ENCODE data around the gene ZFYVE28.

- TF ChIP-seq, protein P1, sequence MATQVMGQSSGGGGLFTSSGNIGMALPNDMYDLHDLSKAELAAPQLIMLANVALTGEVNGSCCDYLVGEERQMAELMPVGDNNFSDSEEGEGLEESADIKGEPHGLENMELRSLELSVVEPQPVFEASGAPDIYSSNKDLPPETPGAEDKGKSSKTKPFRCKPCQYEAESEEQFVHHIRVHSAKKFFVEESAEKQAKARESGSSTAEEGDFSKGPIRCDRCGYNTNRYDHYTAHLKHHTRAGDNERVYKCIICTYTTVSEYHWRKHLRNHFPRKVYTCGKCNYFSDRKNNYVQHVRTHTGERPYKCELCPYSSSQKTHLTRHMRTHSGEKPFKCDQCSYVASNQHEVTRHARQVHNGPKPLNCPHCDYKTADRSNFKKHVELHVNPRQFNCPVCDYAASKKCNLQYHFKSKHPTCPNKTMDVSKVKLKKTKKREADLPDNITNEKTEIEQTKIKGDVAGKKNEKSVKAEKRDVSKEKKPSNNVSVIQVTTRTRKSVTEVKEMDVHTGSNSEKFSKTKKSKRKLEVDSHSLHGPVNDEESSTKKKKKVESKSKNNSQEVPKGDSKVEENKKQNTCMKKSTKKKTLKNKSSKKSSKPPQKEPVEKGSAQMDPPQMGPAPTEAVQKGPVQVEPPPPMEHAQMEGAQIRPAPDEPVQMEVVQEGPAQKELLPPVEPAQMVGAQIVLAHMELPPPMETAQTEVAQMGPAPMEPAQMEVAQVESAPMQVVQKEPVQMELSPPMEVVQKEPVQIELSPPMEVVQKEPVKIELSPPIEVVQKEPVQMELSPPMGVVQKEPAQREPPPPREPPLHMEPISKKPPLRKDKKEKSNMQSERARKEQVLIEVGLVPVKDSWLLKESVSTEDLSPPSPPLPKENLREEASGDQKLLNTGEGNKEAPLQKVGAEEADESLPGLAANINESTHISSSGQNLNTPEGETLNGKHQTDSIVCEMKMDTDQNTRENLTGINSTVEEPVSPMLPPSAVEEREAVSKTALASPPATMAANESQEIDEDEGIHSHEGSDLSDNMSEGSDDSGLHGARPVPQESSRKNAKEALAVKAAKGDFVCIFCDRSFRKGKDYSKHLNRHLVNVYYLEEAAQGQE (IDR thresholded peaks at IDR 0.05; ENCODE audit: insufficient read depth in 1 of 2, low read depth in 2 of 2, low read length in 2 of 2): no peak
- TF ChIP-seq SIN3A (IDR thresholded peaks at IDR 0.05; ENCODE audit: borderline replicate concordance, insufficient read depth, low read length) (no peak), POLR2AphosphoS5 (IDR thresholded peaks at IDR 0.05; ENCODE audit: low read depth, low read length) (no peak), TAF1 (IDR thresholded peaks at IDR 0.05; ENCODE audit: borderline replicate concordance, insufficient read depth, low read length) (no peak), FOXP2 (optimal IDR thresholded peaks at IDR 0.05; ENCODE audit: borderline replicate concordance, extremely low read depth, extremely low read length, insufficient read depth) (no peak)
These were observed 16.8 kb downstream of the ZFYVE28 start for GRCh38 chr4:2401610-2401983.
